Stomach (tissue), 4 donors: Measurements from ENCODE around the gene PFKL.

Source experiments
- POLR2A ChIP-seq, 4 donors: fragments of 450-650 bp; IDR thresholded peaks; one replicate each; pipeline ENCODE4 v1.6.1; 2016; ENCODE audit warnings: antibody characterized with exemption in 4 of 4, control low read depth in 2 of 4, mild to moderate bottlenecking in 1 of 4, moderate library complexity in 1 of 4
- TF ChIP-seq, protein P1 (sequence below), 7 experiments: fragments of 450-650 bp in 4 of 7; fragments of 200-600 bp in 3 of 7; sonication (generic) in 3 of 7; IDR thresholded peaks; one replicate each; pipeline ENCODE4 v1.5.1; 2016 to 2019; ENCODE audit warnings: antibody characterized with exemption in 7 of 7, control low read depth in 2 of 7, mild to moderate bottlenecking in 1 of 7

DNA sequence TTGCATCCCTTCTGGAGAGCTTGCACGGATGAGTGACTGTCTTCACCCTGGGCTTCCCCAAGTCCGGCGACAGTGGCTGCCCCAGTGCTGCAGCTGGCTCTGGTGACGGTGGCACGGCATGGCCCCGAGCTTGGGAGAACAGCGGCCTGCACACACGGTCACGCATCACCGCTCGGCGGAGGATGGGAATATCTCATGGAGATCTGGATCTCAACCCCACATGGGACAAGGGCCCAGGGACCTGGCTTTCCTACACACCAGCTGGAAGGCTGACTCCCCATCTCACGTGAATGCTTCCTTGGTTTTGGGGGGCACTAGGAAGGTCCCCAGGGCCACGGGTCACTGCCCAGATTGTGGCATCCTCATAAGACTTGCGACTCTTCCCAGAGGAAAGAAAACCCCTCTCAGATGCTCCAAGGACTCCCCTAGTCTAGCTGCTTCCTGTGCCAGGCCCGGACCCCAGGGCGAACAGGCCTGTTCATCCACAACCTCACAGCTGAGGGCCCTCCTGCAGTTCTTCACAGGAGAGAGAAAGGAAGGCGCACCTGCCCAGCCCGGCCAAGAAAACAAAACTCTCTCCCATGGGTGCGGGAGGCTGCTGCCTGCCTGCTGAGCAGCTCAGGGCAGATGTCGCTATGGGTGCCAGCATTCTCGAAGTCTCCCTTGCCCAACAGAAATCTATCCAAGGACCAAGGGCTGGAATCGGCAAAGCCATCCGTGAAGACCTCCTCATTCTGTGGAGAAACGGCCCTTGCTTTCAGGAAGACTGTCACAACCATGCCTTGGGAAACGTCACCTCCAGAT lies 29.4 kb downstream of the PFKL start:
- no peak for TF ChIP-seq POLR2A (IDR thresholded peaks at IDR 0.05)
- TF ChIP-seq, protein P1, sequence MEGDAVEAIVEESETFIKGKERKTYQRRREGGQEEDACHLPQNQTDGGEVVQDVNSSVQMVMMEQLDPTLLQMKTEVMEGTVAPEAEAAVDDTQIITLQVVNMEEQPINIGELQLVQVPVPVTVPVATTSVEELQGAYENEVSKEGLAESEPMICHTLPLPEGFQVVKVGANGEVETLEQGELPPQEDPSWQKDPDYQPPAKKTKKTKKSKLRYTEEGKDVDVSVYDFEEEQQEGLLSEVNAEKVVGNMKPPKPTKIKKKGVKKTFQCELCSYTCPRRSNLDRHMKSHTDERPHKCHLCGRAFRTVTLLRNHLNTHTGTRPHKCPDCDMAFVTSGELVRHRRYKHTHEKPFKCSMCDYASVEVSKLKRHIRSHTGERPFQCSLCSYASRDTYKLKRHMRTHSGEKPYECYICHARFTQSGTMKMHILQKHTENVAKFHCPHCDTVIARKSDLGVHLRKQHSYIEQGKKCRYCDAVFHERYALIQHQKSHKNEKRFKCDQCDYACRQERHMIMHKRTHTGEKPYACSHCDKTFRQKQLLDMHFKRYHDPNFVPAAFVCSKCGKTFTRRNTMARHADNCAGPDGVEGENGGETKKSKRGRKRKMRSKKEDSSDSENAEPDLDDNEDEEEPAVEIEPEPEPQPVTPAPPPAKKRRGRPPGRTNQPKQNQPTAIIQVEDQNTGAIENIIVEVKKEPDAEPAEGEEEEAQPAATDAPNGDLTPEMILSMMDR (IDR thresholded peaks at IDR 0.05) = no peak
